Skeletal muscle tissue (tissue), 4 donors: Measurements from ENCODE around the gene CLCN2. TPM values are rescaled to one million over a fixed set of nuclear protein-coding genes. Genes with fewer than 3 reads are reported as not detected.

ENCODE experiments used
- H3K27ac ChIP-seq: one replicate; pipeline ENCODE4 v1.7.0; 2013; ENCODE audit warnings: mild to moderate bottlenecking, low read depth, low read length, inconsistent platforms
- H3K27me3 ChIP-seq, 3 donors: one replicate each; pipeline ENCODE4 v1.7.0; 2013; ENCODE audit warnings: low read length in 3 of 3; ENCODE audit not compliant: control insufficient read depth in 3 of 3, insufficient read depth in 3 of 3
- H3K36me3 ChIP-seq, 3 donors: one replicate each; pipeline ENCODE4 v1.7.0; 2013; ENCODE audit warnings: low read length in 3 of 3; ENCODE audit not compliant: control insufficient read depth in 3 of 3, insufficient read depth in 3 of 3
- H3K4me1 ChIP-seq, 3 donors: one replicate each; pipeline ENCODE4 v1.7.0; 2013; ENCODE audit warnings: low read length in 3 of 3, mild to moderate bottlenecking in 3 of 3; ENCODE audit not compliant: control insufficient read depth in 3 of 3, insufficient read depth in 3 of 3
- H3K4me3 ChIP-seq, 3 donors: one replicate each; pipeline ENCODE4 v1.7.0; 2013; ENCODE audit warnings: low read length in 3 of 3
- H3K9ac ChIP-seq, 3 donors: one replicate each; pipeline ENCODE4 v1.7.0; 2013; ENCODE audit warnings: low read length in 3 of 3, mild to moderate bottlenecking in 3 of 3, moderate library complexity in 2 of 3, low read depth in 1 of 3
- H3K9me3 ChIP-seq, 3 donors: one replicate each; pipeline ENCODE4 v1.7.0; 2013; ENCODE audit warnings: low read length in 3 of 3; ENCODE audit not compliant: control insufficient read depth in 3 of 3
- total RNA-seq: library from RNA; depleted of rRNA; stranded (reverse); fragments of >200 nt; gene quantifications from one replicate; pipeline ENCODE4 v1.2.3, GENCODE V29; 2014
- donor health status: Osteomylitis.

The CLCN2 gene
- 2.6 TPM for total RNA-seq

DNA sequence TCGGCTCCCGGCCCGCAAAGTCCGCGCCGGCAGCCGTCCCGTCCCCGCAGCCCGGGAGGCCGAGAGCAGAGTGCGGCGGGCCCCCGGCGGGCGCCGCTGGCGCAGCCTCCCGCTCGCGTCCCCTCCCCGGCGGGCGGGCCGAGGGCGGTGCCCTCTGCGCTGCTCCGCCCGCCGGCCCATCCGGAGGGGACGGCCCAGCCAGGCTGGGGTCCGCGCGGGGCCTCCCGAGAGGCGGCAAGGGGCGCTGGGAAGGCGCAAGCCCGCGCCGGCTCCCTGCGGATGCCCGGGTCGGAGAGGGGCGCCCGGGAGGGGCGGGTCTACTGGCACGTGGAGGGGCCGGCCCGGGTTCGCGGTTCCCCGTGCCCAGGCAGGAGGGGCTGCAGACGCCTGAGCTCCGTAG, at the start of gene CLCN2, which contains the start of gene POLR2H:
TSS of gene CLCN2 (minus strand) at position 74 of the 400 bp plus-strand sequence. CDS start 126 bp downstream, outside the sequence.
TSS of gene POLR2H (plus strand) at position 179 of the 400 bp plus-strand sequence. CDS start 1,783 bp downstream, outside the sequence.
- Histone ChIP-seq H3K9ac (peak within 1 kb of the TSS; percentile 84 to 94 (median 92)), H3K4me3 (peak within 1 kb of the TSS; percentile 80 to 98 (median 87)), H3K36me3 (peaks cover 5 to 13% (median 9%) of the 10 kb centered on the region in 3 donors), H3K9me3 (no peaks in the 10 kb centered on the region), H3K27ac (peak within 1 kb of the TSS; percentile 99), H3K27me3 (no peaks in the 10 kb centered on the region), H3K4me1 (peaks cover 20 to 28% (median 20%) of the 10 kb centered on the region in 3 donors)

DNA sequence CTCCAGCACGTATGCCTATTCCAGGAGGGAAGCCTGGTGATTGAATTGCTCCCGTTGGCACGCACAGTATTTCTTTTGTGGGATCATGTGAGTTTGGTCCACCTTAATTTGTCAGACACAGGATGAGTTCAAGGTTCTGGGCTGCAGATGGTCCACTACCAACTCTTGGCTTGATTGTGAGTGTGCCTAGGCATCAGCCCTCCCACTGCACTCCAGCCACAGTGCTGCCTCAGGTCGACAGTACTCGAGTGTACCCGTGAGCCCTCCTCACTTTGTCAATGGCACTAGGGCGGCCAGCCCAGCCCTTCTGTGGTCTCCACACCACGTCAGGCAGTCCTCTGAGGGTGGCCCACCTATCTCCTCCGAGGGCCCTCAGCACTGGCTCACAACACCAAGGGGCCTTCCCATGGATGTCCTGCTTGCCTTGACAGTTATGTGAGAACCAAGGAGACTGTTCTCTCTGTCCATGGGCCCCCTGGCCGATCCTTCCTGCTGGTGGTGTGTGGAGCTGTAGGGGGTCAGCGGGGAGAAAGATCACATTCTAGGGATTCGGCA, 48.6 kb upstream of the CLCN2 start:
- Histone ChIP-seq H3K4me1 (no peaks in the 10 kb centered on the region), H3K9ac (no peak overlapping the region), H3K36me3 (no peaks in the 10 kb centered on the region), H3K27me3 (no peaks in the 10 kb centered on the region), H3K27ac (no peak overlapping the region), H3K9me3 (no peaks in the 10 kb centered on the region), H3K4me3 (no peak overlapping the region)

DNA sequence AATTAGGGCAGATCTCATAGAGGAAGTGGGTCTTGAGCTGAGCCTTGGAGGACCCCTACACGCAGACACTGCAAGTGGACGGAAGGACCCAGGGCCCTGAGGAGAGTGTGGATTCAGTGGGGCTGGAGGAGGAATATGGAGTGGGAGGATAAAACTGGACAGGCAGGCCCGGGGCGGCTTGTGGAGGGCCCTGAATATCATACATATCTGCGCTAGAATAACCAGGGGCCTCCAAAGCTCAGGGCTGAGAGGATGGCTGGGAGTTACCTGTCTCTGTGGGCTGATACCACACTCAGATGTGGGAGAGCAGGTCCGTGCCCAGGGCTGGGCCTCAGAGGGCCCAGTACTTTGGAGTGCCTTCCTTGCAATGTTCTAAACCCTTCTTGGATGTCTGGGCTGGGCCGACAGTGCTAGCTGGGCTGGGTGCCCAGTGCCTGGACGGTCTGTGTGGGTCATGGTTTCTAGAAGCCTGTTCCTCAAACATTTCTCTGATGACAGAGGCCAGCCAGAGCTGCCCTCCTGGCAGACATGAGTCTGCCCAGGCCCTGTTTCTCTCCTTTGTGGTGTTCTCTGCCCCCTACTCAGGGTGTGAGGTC, 48.0 kb upstream of the CLCN2 start:
- H3K36me3 ChIP-seq, result no peaks in the 10 kb centered on the region
- no peaks in the 10 kb centered on the region for H3K9me3 ChIP-seq
- H3K4me3 ChIP-seq, result no peak overlapping the region
- H3K27me3 ChIP-seq, result no peaks in the 10 kb centered on the region
- no peak overlapping the region for H3K27ac ChIP-seq
- no peak overlapping the region for H3K9ac ChIP-seq
- no peaks in the 10 kb centered on the region for H3K4me1 ChIP-seq

DNA sequence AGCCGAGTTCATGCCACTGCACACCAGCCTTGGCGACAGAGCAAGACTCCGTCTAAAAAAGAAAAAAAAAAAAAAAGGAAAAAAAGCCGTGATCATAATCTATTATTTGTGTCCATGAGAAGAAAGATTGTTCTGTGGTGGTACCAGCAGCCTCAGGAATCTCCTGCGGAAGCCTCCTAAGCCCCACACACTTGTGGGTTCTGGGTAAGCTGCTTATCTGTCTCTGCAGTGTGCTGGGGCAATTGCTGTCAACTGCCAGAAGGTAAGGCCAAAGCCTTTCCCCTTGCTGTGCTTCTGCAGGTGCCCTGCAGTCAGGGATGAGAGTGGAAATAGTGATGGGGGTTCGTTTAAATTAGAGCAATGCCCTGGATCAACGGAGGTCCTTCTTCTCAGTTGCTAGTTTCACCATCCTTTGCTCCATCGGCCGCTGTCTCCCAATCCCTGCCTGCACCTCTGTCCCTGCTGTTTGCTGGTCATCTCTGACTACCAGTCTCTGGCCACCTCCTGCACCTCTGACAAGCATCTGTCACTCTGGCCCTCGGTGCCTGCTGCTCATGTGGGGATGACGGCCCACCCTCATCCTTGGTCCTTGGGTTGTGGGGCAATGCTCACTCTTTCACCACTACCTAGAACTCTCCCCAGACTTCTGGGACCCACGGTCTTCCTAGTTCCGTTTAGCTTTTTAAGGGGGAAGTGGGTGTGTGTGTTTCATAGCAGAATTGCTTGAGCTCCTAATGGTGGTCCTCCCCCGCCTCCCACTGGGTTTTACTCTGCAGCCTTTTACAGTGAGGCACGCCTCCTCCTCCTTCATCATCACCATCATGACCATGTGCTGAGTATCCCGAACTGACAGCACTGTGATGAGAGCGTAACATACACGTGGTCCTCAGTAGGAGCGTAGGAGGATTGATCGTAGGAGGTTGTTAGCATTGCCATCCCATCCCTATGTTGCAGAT, 43.9 kb upstream of the CLCN2 start:
- H3K36me3 ChIP-seq, result no peaks in the 10 kb centered on the region
- no peak overlapping the region for H3K27ac ChIP-seq
- peaks cover 0 to 11% (median 0%) of the 10 kb centered on the region in 3 donors for H3K27me3 ChIP-seq
- H3K4me1 ChIP-seq, result no peaks in the 10 kb centered on the region
- H3K9ac ChIP-seq, result no peak overlapping the region
- no peak overlapping the region for H3K4me3 ChIP-seq
- no peaks in the 10 kb centered on the region for H3K9me3 ChIP-seq

DNA sequence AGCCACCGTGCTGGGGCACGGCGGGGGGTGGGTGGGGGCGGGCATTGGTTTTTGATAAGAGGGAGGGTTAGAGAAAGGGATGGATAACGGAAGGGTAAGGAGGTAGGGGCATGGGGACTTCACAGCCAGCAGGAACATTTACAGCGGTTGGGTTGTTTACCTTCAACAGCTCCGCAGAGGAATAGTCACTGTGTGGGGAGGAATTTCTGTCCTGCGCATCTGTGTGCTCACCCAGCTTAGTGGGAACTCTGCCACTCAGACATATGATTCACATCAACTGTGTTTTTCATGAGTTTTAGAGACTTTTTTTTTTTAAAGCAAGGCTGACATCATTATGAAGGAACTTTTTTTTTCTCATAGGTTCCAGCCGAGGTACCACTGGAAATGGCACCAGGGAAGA, 38.0 kb upstream of the CLCN2 start:
- no peaks in the 10 kb centered on the region for H3K36me3 ChIP-seq
- no peak overlapping the region for H3K27ac ChIP-seq
- no peak overlapping the region for H3K9ac ChIP-seq
- no peak overlapping the region for H3K4me3 ChIP-seq
- no peaks in the 10 kb centered on the region for H3K4me1 ChIP-seq
- H3K27me3 ChIP-seq, result peaks cover 0 to 11% (median 0%) of the 10 kb centered on the region in 3 donors
- no peaks in the 10 kb centered on the region for H3K9me3 ChIP-seq

DNA sequence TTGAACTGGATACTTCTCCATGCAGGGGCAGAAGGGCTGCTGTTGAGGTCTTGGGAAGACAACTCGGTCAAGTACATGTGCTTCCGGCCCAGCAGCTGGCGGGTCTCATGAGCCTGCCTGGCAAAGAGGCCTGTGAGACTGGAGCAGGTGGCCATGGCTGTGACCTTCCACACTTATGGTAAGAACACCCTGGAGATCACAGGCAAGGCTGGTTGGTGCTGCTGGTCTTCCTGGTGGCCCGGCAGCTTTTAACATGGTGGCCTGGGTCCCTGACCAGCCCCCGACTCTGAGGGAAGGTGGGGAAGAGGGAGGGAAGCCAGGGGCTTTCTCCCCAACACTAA, 33.9 kb upstream of the CLCN2 start:
- H3K27me3 ChIP-seq, result no peaks in the 10 kb centered on the region

DNA sequence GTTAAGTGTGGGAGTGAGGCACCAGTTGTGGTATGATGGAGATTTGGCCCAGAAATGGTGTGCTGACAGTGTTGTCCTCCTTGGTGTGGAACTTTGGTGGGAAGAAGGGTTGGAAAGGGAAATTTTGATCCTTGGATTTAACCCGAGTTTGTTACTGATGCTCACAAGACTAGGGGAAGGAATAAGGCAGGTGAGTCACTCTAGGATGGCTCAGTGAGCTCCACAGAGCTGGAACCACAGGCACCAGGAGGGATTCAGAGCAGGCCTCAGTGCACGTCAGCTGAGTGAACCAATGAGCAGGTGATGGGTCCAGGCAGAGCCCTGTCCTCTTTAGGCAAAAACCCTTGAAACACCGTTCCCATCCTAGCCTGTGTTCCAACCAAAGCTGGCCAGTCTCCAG, 29.9 kb upstream of the CLCN2 start:
- no peak overlapping the region for H3K9ac ChIP-seq

More for the DNA sequence above, 33.9 kb upstream of the CLCN2 start:
- Histone ChIP-seq H3K36me3 (no peaks in the 10 kb centered on the region), H3K9me3 (no peaks in the 10 kb centered on the region), H3K4me3 (no peak overlapping the region), H3K27ac (no peak overlapping the region), H3K9ac (no peak overlapping the region), H3K4me1 (no peaks in the 10 kb centered on the region)

DNA sequence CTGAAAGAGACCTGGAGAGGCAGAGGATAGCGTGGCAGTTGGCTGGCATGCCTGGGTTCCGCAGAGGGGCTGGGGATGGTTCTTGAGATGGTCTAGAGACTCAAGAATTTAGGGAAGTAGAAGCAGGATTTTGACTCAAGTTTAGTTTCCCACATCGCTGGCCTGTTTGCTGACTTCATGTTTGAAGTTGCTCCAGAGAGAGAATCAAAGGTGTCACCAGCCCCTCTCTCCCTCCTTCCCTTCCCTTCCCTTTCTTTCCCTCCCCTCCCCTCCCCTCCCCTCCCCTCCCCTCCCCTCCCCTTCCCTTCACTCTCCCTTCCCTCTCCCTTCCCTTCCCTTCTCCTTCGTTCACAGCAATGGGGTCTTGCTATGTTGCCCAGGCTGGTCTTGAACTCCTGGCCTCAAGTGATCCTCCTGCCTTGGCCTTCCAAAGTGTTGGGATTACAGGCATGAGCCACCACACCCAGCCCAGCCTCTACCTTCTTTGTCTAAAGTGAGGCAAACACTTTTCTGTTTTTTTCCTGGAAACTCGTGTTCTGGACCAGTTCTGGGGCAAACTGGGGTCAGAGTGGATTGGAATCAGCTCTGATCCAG, 28.6 kb upstream of the CLCN2 start:
- Histone ChIP-seq H3K4me3 (no peak overlapping the region), H3K36me3 (peaks cover 0 to 15% (median 0%) of the 10 kb centered on the region in 3 donors), H3K9me3 (no peaks in the 10 kb centered on the region), H3K27me3 (no peaks in the 10 kb centered on the region), H3K27ac (no peak overlapping the region), H3K4me1 (no peaks in the 10 kb centered on the region), H3K9ac (no peak overlapping the region)

More for the DNA sequence above, 29.9 kb upstream of the CLCN2 start:
- H3K27me3 ChIP-seq, result no peaks in the 10 kb centered on the region
- H3K4me3 ChIP-seq, result no peak overlapping the region
- peaks cover 0 to 15% (median 0%) of the 10 kb centered on the region in 3 donors for H3K36me3 ChIP-seq
- no peak overlapping the region for H3K27ac ChIP-seq
- no peaks in the 10 kb centered on the region for H3K4me1 ChIP-seq
- H3K9me3 ChIP-seq, result no peaks in the 10 kb centered on the region

DNA sequence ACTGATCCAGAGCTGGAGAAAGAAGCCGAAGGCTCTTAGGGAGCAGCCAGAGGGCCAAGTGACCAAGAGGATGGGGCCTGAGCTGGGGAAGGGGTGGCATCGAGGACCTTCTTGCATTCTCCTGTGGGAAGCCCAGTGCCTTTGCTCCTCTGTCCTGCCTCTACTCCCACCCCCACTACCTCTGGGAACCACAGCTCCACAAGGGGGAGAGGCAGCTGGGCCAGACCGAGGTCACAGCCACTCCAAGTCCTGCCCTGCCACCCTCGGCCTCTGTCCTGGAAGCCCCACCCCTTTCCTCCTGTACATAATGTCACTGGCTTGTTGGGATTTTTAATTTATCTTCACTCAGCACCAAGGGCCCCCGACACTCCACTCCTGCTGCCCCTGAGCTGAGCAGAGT, 28.0 kb upstream of the CLCN2 start:
- Histone ChIP-seq H3K4me1 (no peaks in the 10 kb centered on the region), H3K9me3 (no peaks in the 10 kb centered on the region), H3K9ac (no peak overlapping the region), H3K27ac (no peak overlapping the region), H3K36me3 (peaks cover 0 to 15% (median 0%) of the 10 kb centered on the region in 3 donors), H3K4me3 (no peak overlapping the region), H3K27me3 (no peaks in the 10 kb centered on the region)
